Endothelial cell of umbilical vein (primary cell): ENCODE measurements around the gene DNAJC7. TPM values are rescaled to one million over a fixed set of nuclear protein-coding genes. Genes with fewer than 3 reads are reported as not detected.

Experiments
- BruUV-seq: library from RNA; stranded (reverse); fragments of 400-500 nt; replicated peaks from 2 replicates; lab custom pipeline; 2021; lab: Mats Ljungman, UMichigan
- CTCF ChIA-PET: fragments of 300-600, 350-600 bp; sonication (Branson Sonifier 250); formaldehyde crosslinking; loops from one replicate; lab custom pipeline; 2021; ENCODE audit warnings: antibody characterized with exemption, inconsistent platforms; lab: Charles Lee
- POLR2A ChIA-PET: fragments of 300-600, 350-600 bp; sonication (Branson Sonifier 250); formaldehyde crosslinking; loops from one replicate; lab custom pipeline; 2021; ENCODE audit warnings: antibody characterized with exemption, inconsistent platforms; lab: Charles Lee
- DNase-seq: peaks from one replicate; pipeline ENCODE4 v3.0.0-alpha.2; 2011; ENCODE audit warnings: low read depth, low spot score
- FAIRE-seq: peaks from 2 replicates; lab custom pipeline; 2011; peaks lifted over from hg19 to GRCh38; lab: Jason Lieb, UNC
- H2AFZ ChIP-seq: 2 replicates; pipeline ENCODE4 v1.6.0; 2012; ENCODE audit warnings: low read depth, low read length, control low read depth, inconsistent platforms
- H3K27ac ChIP-seq: 2 replicates; pipeline ENCODE4 v1.5.1; 2011; ENCODE audit warnings: low read depth, mild to moderate bottlenecking, control low read depth, low read length, moderate library complexity; ENCODE audit not compliant: insufficient read depth
- H3K27me3 ChIP-seq, 2 experiments: 2 replicates each; pipeline versions ENCODE4 v1.6.0 to v1.6.1; 2011; ENCODE audit warnings: low read length in 2 of 2, mixed read lengths in 1 of 2; ENCODE audit not compliant: control insufficient read depth in 2 of 2, insufficient read depth in 2 of 2
- H3K36me3 ChIP-seq, 2 experiments: 2 replicates in 1 of 2; 3 replicates in 1 of 2; pipeline ENCODE4 v1.5.1; 2011; ENCODE audit warnings: low read length in 2 of 2, mild to moderate bottlenecking in 1 of 2, moderate library complexity in 1 of 2; ENCODE audit not compliant: control insufficient read depth in 2 of 2, insufficient read depth in 2 of 2; ENCODE audit errors: extremely low read depth in 1 of 2
- H3K4me1 ChIP-seq: 3 replicates; pipeline ENCODE4 v1.5.1; 2011; ENCODE audit warnings: mild to moderate bottlenecking, low read length; ENCODE audit not compliant: control insufficient read depth, insufficient read depth; ENCODE audit errors: extremely low read depth
- H3K4me2 ChIP-seq: 2 replicates; pipeline ENCODE4 v1.6.1; 2011; ENCODE audit warnings: low read length, control low read depth, mixed read lengths; ENCODE audit not compliant: insufficient read depth
- H3K4me3 ChIP-seq, 3 experiments: fragments of 200-600 bp in 1 of 3; sonication (generic), shearing (Covaris generic) in 1 of 3; replicated peaks in 1 of 3; 2 replicates each; pipeline ENCODE4 v1.5.1; 2011 to 2016; ENCODE audit warnings: control low read depth in 3 of 3, low read length in 3 of 3, mild to moderate bottlenecking in 2 of 3, inconsistent platforms in 1 of 3, low read depth in 1 of 3, moderate library complexity in 1 of 3; ENCODE audit not compliant: insufficient read depth in 1 of 3
- H3K79me2 ChIP-seq: 2 replicates; pipeline ENCODE4 v1.6.0; 2012; ENCODE audit warnings: low read length, inconsistent platforms; ENCODE audit not compliant: control insufficient read depth, insufficient read depth
- H3K9ac ChIP-seq: replicated peaks from 2 replicates; pipeline ENCODE3; 2011; ENCODE audit warnings: low read length, control low read depth; ENCODE audit not compliant: insufficient read depth; ENCODE audit errors: extremely low read depth
- H3K9me1 ChIP-seq: replicated peaks from 3 replicates; pipeline ENCODE4 v1.6.0; 2011; ENCODE audit warnings: mild to moderate bottlenecking, low read length; ENCODE audit not compliant: control insufficient read depth, insufficient read depth; ENCODE audit errors: extremely low read depth
- H3K9me3 ChIP-seq: replicated peaks from 2 replicates; pipeline ENCODE4 v1.5.1; 2012; ENCODE audit warnings: low read length, inconsistent platforms; ENCODE audit not compliant: control insufficient read depth, insufficient read depth
- H4K20me1 ChIP-seq: replicated peaks from 2 replicates; pipeline ENCODE3; 2011; ENCODE audit warnings: mild to moderate bottlenecking, low read length; ENCODE audit not compliant: control insufficient read depth, insufficient read depth; ENCODE audit errors: extremely low read depth
- EZH2 ChIP-seq: IDR thresholded peaks from 2 replicates; pipeline ENCODE4 v1.6.1; 2012; ENCODE audit warnings: borderline replicate concordance, low read depth, mild to moderate bottlenecking, moderate library complexity, low read length, inconsistent platforms; ENCODE audit not compliant: severe bottlenecking
- FOS ChIP-seq: IDR thresholded peaks from 2 replicates; pipeline ENCODE4 v1.6.1; 2011; ENCODE audit warnings: mild to moderate bottlenecking, low read length, moderate library complexity, borderline replicate concordance; ENCODE audit not compliant: insufficient read depth
- GATA2 ChIP-seq: IDR thresholded peaks from 2 replicates; pipeline ENCODE4 v1.7.0; 2011; ENCODE audit warnings: low read depth, mild to moderate bottlenecking, moderate library complexity, mixed read lengths, low read length; ENCODE audit not compliant: insufficient read length, insufficient read depth
- JUN ChIP-seq: IDR thresholded peaks from 2 replicates; pipeline ENCODE4 v1.6.1; 2011; ENCODE audit warnings: borderline replicate concordance, low read depth; ENCODE audit not compliant: insufficient read length, insufficient read depth
- MYC ChIP-seq: IDR thresholded peaks from one replicate; pipeline ENCODE4 v1.6.1; 2011; ENCODE audit warnings: mild to moderate bottlenecking, low read depth, low read length
- POLR2A ChIP-seq: IDR thresholded peaks from 2 replicates; pipeline ENCODE4 v1.6.1; 2012; ENCODE audit warnings: low read depth, mild to moderate bottlenecking, control low read depth, low read length
- POLR2AphosphoS5 ChIP-seq: IDR thresholded peaks from 2 replicates; pipeline ENCODE4 v1.6.1; 2012; ENCODE audit warnings: low read depth, mild to moderate bottlenecking, control low read depth, low read length, moderate library complexity; ENCODE audit not compliant: insufficient read depth
- dilution Hi-C: fragments of 300-500 bp; cut with MboI; formaldehyde crosslinking; loops from one replicate; pipeline ENCODE4 v1.15.0; 2019; ENCODE audit warnings: low sequenced_read_pairs; ENCODE audit not compliant: extremely low pct_ligation_motif_present
- intact Hi-C: fragments of 100-400 bp; cut with micrococcal nuclease; formaldehyde crosslinking; loops from one replicate; pipeline ENCODE4 v1.10.0; 2022
- polyA plus RNA-seq, 4 experiments: library from polyadenylated mRNA; depleted of rRNA in 3 of 4; stranded (reverse) in 3 of 4; unstranded in 1 of 4; fragments of >200 nt; gene quantifications; 2 replicates each; pipeline versions ENCODE4 v1.2.1 to v1.2.3, GENCODE V29; 2011 to 2012; ENCODE audit warnings: missing spikeins in 1 of 4
- total RNA-seq: library from RNA; stranded (reverse); gene quantifications from 2 replicates; pipeline ENCODE4 v1.2.3, GENCODE V29; 2021
- TF ChIP-seq, protein P1 (sequence below), 2 donors: IDR thresholded peaks; 1 replicate in 1 of 2; 2 replicates in 1 of 2; pipeline ENCODE4 v1.5.1; 2011; ENCODE audit warnings: low read length in 2 of 2, mild to moderate bottlenecking in 2 of 2, moderate library complexity in 2 of 2, control low read depth in 1 of 2, inconsistent platforms in 1 of 2, low read depth in 1 of 2; ENCODE audit not compliant: insufficient read depth in 1 of 2; ENCODE audit errors: extremely low read depth in 1 of 2
- TF ChIP-seq, protein P2 (sequence below): IDR thresholded peaks from 2 replicates; pipeline ENCODE4 v1.6.1; 2011; ENCODE audit not compliant: insufficient read depth, insufficient read length

Gene DNAJC7
- total and polyA plus RNA-seq, 2 donors (not counting 3 experiments of a cell fraction or from before 2014, with no cell fraction given) = 19.8 to 111 TPM

DNA sequence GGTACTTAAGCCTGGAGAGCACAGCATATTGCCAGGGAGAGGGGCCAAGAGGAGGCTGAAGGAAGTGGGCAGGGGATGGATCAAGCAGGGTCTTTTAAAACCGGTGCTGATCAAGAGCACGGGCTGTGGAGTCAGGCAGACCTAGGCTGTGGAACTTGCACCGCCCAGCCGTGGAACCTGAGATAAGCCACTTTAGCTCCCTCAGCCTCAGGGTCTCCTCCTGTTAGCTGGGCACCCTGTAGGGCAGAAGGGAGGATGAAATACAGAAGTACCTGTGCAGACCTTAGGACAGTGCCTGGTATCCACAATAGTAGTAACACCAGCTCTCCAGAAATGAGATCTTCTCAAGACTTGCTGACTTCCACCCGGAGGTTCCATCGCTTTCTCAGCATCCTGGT, 77.5 kb downstream of the DNAJC7 start:
- intact Hi-C loops (no loop called here), dilution Hi-C loops (no loop called here)
- no peak overlapping the region for H3K9ac ChIP-seq
- H3K4me1 ChIP-seq = no peaks in the 10 kb centered on the region
- FAIRE-seq = no peak
- no peaks in the 10 kb centered on the region for H3K9me1 ChIP-seq
- POLR2A ChIA-PET = interaction anchor here (1.0 kb wide), 1 partner anchor 27 kb away, joined by 3 read pairs; the partner anchor contains the start of gene CNP
- H2AFZ ChIP-seq = no peak overlapping the region
- no peaks in the 10 kb centered on the region for H4K20me1 ChIP-seq
- H3K4me3 ChIP-seq = no peak overlapping the region
- no peak overlapping the region for H3K27ac ChIP-seq
- peaks cover 0 to 2% of the 10 kb centered on the region in 2 experiments for H3K27me3 ChIP-seq
- no peaks in the 10 kb centered on the region for H3K36me3 ChIP-seq
- TF ChIP-seq JUN (no peak), GATA2 (no peak), POLR2A (no peak), MYC (no peak), POLR2AphosphoS5 (no peak), FOS (no peak), EZH2 (no peak)
- TF ChIP-seq, protein P1, sequence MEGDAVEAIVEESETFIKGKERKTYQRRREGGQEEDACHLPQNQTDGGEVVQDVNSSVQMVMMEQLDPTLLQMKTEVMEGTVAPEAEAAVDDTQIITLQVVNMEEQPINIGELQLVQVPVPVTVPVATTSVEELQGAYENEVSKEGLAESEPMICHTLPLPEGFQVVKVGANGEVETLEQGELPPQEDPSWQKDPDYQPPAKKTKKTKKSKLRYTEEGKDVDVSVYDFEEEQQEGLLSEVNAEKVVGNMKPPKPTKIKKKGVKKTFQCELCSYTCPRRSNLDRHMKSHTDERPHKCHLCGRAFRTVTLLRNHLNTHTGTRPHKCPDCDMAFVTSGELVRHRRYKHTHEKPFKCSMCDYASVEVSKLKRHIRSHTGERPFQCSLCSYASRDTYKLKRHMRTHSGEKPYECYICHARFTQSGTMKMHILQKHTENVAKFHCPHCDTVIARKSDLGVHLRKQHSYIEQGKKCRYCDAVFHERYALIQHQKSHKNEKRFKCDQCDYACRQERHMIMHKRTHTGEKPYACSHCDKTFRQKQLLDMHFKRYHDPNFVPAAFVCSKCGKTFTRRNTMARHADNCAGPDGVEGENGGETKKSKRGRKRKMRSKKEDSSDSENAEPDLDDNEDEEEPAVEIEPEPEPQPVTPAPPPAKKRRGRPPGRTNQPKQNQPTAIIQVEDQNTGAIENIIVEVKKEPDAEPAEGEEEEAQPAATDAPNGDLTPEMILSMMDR (IDR thresholded peaks at IDR 0.05; ENCODE audit: extremely low read depth in 1 of 2, insufficient read depth in 1 of 2, low read depth in 1 of 2, low read length in 2 of 2) = no peak
- TF ChIP-seq, protein P2, sequence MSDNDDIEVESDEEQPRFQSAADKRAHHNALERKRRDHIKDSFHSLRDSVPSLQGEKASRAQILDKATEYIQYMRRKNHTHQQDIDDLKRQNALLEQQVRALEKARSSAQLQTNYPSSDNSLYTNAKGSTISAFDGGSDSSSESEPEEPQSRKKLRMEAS = no peak
- CTCF ChIA-PET = interaction anchor here (1.4 kb wide), 1 partner anchor 9 kb away, joined by 9 read pairs; the partner anchor contains the start of gene ODAD4
- H3K9me3 ChIP-seq = no peaks in the 10 kb centered on the region
- H3K4me2 ChIP-seq = no peak overlapping the region
- no peak for DNase-seq
- BruUV-seq = no TSS peak
- H3K79me2 ChIP-seq = no peaks in the 10 kb centered on the region
